NCI-H1417 (cell line): ENCODE results near the gene URM1.

Source experiments
- DNase-seq, 3 experiments: peaks; one replicate each; lab custom pipeline; 2025; lab: John Stamatoyannopoulos, UW

Gene URM1

GRCh38 chr9:128385496-128386460, 14.6 kb downstream of the URM1 start:
- DNase-seq, result no peak

DNA sequence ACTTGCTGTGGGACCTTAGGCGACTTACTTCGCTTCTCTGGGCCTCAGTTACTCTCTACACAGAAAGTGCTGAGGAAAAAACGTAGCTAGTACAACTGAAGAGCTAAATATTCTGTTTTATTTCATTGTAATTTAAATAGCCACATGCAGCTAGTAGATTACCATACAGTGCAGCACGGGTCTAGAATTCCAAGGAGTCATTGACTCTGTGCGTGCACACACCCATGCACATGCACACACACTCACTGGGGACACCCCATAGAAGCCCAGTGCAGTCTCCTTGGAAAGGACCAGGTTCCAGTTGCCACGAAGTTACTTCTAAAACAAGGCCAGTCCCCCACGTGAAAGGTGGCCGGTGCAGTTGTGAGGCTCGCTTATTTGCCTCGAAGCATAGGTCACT, 17.0 kb downstream of the URM1 start:
- no peak for DNase-seq

GRCh38 chr9:128389395-128390149, 18.4 kb downstream of the URM1 start:
- peak; percentile 61 to 93 (median 77) for DNase-seq

- DNase-seq, result peak in 2 of 3 experiments; percentile 2 to 66
Observed at GRCh38 chr9:128390150-128390812, 19.1 kb downstream of the URM1 start.

GRCh38 chr9:128390813-128391711, 19.9 kb downstream of the URM1 start:
- DNase-seq, result no peak

DNA sequence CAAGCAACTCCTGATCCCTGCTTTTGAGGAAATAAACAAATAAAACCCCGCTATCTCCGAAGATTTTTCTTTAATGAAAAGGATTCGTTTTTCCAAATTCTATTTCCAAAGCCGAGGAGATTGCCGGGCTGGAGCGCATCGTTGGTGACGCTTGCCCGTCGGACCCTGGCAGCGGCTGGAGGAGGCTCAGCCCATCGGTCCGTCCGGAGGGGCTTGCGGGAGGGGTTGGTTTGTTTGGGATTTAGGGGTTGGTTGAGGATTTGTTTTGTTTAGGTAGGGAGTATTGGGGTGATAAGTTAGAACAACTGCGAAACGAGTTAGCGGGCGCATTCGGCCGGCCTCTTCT, 20.8 kb downstream of the URM1 start:
- DNase-seq, result no peak

- no peak for DNase-seq
Observed at GRCh38 chr9:128392302-128393144, 21.3 kb downstream of the URM1 start.

DNA sequence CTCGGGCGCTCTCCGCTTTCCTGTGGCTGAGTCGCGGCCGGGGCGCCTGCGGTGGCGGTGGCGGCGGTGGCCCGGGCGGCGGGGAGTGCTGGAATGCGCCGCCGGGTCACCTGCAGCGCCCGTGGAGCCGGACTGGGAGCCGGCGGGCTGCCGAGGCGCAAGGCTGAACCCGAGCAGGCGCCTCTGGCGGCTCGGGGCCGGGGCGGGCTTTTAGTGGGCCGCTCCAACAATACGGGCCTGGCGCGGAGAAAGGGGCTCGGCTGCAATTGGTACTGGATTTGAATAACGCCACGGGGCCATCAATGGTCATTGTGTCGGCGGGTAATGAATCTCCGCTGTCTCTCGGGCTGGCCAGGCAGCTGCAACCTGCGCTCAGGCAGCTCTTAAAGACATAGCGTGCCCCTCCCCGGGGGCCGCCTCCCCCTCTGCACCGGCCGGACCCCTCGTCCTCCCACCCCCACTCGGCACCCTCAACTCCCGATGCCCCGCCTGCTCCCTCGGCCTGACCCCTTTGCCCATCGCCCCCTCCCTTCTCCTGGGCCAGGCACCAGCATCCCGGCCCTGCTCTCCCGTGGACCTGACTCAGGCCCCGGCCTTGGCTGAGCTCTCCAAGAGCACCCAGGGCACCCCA, 22.1 kb downstream of the URM1 start:
- no peak for DNase-seq

- no peak for DNase-seq
Observed at GRCh38 chr9:128393970-128394369, 22.8 kb downstream of the URM1 start.

DNA sequence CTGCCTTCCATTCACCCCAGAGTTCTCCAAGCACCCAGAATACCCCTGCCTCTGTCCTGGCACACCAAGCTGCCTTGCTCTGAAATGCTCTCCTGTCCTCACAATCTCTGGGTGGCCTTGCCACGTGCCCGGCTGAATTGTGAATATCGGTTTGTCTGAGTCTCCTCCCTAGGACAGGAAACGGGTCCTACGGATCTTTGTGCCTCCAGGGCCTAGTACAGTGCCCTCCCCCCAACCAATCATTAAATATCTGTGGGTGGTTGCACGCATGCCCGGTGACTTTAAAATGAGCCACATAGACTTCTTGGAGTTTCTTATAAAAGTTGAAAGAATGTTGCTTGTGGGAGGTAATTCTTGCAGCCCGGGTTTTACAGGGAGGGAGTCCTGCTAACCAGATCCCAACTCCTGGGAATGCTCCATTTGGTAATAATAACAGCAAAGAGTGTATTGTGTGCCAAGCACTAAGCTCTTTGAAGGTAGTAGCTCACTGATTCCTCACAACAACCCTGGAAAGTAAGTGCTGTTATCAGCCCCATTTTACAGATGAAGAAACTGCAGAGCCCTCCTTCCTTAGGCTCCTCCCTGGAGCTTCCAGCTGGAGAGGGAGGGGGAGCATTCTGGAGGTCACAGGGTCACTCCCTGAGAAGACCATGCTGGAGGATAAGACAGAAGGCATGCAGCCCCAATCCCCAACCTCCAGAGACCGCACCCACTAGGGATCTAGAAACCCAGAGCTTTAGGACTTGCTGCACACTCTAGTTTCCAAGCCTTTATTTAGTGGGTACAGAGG, 23.4 kb downstream of the URM1 start:
- no peak for DNase-seq

DNA sequence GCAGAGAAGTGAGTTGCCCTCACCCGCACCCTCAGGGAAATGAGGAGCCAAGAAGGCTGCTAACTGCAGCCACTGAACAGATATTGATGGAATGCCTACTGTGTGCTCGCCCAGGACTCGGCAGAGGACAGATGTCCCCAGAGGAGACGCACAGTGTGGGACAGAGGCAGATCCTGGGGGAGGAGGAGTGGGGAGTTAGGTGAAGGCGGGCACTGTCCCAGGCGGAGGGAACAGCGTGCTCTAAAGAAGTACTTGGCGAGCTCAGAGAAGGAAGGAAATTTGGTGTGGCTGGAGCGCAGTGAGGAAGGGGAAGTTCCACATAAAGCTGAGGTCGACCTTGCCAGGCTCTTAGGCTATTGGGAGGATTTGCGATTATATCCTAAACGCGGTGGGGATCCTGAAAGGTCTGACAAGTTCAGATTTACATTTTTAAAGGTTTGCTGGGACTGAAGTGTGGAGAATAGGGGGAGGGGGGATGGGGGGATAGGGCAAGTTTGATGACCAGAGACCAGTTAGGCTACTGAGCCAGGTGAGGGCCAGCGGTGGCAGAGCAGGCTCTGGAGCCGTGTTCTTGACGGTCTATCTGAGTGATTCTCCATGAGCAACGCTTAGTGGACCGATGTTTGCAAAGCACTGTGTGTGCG, 25.9 kb downstream of the URM1 start:
- DNase-seq, result no peak

GRCh38 chr9:128397831-128398230, 26.7 kb downstream of the URM1 start:
- DNase-seq, result no peak

DNA sequence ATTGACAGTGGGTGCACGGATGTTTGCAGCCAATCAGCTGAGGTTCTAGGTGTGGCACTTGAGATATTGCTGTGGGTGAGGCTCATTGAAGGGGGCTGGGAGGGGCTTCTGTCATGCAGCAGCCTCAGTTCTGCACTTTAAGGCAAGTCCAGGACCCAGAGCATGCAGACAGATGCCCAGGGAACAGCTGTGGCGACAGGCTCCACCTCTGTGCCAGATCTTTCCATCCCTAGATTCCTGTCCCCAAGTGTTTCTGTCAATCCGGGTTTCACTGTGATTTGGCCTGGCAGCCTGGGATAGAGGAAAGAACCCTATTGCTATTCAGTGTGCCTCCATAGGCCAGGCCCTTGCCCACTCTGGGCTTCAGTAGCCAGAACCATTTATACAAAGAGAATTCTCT, 28.7 kb downstream of the URM1 start:
- no peak for DNase-seq

DNA sequence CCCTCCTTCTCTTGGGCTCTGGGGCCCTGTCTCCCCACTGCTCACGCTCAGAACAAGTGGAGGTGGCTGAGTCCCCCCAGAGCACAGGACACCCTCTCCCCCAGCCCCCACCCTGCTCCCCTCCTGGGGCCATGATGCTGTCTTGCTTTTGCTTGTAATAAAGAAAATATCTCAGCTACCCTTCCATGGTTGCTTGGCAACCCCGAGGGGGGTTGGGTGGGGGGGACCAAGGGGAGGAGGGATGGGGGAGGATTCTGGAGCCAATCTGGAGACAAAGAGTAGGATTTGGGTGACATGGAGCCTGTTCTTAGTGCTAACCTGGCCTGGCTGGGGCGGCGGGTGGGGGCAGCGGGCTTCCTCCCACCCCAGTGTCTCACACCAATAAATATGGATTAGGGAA, 33.4 kb downstream of the URM1 start:
- DNase-seq, result no peak

GRCh38 chr9:128405077-128405779, 34.1 kb downstream of the URM1 start:
- DNase-seq, result no peak

- no peak for DNase-seq
Observed at GRCh38 chr9:128405780-128406171, 34.6 kb downstream of the URM1 start.

DNA sequence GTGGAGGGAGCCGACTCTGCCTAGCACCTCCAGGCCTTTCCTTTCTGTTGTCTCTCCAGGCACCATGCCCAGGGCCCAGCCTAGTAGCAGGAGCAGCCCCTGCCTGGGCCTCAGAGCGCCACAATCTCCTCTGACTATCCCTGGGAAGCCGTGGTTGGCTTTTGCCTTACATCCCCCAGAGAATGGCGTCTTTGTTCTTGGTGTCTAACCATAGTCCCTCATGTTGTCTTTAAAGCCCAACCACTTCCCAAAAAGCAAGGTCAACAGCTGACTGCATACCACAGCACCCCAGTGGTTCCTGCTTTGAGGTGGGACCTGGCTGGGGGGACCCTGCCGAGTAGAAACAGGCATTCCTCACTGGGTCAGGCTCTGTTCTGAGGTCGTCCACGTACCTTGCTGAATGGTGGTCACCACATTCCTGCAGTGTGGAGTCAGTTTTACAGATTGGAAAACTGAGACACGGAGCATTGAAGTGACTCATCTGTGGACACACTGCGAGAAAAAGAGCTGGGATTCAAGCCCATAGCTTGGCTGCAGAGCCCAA, 35.7 kb downstream of the URM1 start:
- DNase-seq, result no peak

GRCh38 chr9:128408963-128409431, 37.8 kb downstream of the URM1 start:
- DNase-seq, result no peak
